ENCODE results near the gene TNS1. TPM values are rescaled to one million over a fixed set of nuclear protein-coding genes. Genes with fewer than 3 reads are reported as not detected.

Gene TNS1
- total RNA-seq, 2 donors from 2014 or later = 3.3 to 4.2 TPM

DNA sequence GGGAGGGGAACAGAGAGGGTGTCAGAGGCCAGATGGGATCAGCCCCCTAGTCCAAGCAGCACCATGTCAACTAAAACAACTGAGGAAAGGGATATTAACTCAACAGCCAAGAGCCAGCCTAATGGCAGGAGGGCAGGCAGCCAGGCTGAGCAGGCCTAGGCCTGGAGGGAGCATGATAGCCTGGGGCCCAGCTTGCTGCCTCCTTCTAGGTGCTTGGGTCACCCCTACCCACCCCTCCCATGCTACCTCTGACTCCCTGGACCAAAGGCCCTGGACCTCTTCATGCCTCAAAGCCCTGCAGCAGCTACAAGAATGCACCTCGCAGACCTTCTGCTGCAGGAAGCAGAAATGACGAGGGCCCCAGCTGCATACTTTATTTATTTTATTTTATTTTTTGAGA, 22.1 kb upstream of the TNS1 start:
- H3K4me3 ChIP-seq (ENCODE audit: low read length) = no peak overlapping the region
- Mint-ChIP-seq H3K36me3 (ENCODE audit: low read depth) (no peaks in the 10 kb centered on the region), H3K9me3 (no peaks in the 10 kb centered on the region), H3K27ac (no peak overlapping the region), H3K4me1 (peaks cover 13% of the 10 kb centered on the region), H3K4me3 (no peak overlapping the region), H3K27me3 (ENCODE audit: insufficient read depth) (no peaks in the 10 kb centered on the region)
- no peak overlapping the region for H3K27ac ChIP-seq (ENCODE audit: low read depth, low read length)
- DNase-seq = peak; percentile 31
- H3K9ac ChIP-seq (ENCODE audit: extremely low read depth, low read length, poor library complexity, severe bottlenecking) = no peak overlapping the region
- no peaks in the 10 kb centered on the region for H3K27me3 ChIP-seq (ENCODE audit: control insufficient read depth, insufficient read depth, low read length, poor library complexity, severe bottlenecking)
- peaks cover 9% of the 10 kb centered on the region for H3K4me1 ChIP-seq (ENCODE audit: control insufficient read depth, insufficient read depth, low read length)
- TF ChIP-seq, protein P1, sequence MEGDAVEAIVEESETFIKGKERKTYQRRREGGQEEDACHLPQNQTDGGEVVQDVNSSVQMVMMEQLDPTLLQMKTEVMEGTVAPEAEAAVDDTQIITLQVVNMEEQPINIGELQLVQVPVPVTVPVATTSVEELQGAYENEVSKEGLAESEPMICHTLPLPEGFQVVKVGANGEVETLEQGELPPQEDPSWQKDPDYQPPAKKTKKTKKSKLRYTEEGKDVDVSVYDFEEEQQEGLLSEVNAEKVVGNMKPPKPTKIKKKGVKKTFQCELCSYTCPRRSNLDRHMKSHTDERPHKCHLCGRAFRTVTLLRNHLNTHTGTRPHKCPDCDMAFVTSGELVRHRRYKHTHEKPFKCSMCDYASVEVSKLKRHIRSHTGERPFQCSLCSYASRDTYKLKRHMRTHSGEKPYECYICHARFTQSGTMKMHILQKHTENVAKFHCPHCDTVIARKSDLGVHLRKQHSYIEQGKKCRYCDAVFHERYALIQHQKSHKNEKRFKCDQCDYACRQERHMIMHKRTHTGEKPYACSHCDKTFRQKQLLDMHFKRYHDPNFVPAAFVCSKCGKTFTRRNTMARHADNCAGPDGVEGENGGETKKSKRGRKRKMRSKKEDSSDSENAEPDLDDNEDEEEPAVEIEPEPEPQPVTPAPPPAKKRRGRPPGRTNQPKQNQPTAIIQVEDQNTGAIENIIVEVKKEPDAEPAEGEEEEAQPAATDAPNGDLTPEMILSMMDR (conservative IDR thresholded peaks at IDR 0.05) = no peak
- WGBS, 2 experiments (ENCODE audit: insufficient coverage in 1 of 2, insufficient read length in 1 of 2) = 90% methylated on average over 2 of the region's 2 CpGs
- no peaks in the 10 kb centered on the region for H3K9me3 ChIP-seq (ENCODE audit: control insufficient read depth, low read length)
- H3K36me3 ChIP-seq (ENCODE audit: control insufficient read depth, insufficient read depth, low read length) = no peaks in the 10 kb centered on the region

DNA sequence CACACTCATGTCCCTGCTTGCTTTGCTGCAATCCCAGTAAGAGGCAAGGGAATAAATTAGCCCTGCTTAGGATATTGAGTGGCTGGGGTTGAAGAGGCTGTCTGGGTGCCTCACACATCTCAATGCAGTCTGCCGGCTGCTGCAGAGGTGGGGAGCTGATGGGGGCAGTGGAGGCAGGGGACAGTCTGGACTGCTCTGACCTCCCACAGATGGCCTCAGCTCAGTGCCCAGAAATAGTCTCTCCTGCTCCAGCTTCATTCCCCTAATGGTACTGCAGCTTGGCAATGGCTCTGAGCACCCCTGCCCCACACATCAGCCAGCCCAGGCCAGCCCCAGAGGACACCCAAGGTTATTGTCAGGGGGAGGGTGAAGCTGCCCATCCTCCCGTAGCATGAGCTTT, 21.5 kb upstream of the TNS1 start:
- Mint-ChIP-seq H3K4me3 (no peak overlapping the region), H3K36me3 (ENCODE audit: low read depth) (no peaks in the 10 kb centered on the region), H3K4me1 (peaks cover 19% of the 10 kb centered on the region), H3K9me3 (no peaks in the 10 kb centered on the region), H3K27ac (no peak overlapping the region), H3K27me3 (ENCODE audit: insufficient read depth) (no peaks in the 10 kb centered on the region)
- peaks cover 9% of the 10 kb centered on the region for H3K4me1 ChIP-seq (ENCODE audit: control insufficient read depth, insufficient read depth, low read length)
- H3K27me3 ChIP-seq (ENCODE audit: control insufficient read depth, insufficient read depth, low read length, poor library complexity, severe bottlenecking) = no peaks in the 10 kb centered on the region
- no peak overlapping the region for H3K4me3 ChIP-seq (ENCODE audit: low read length)
- H3K9ac ChIP-seq (ENCODE audit: extremely low read depth, low read length, poor library complexity, severe bottlenecking) = no peak overlapping the region
- TF ChIP-seq, protein P1 (conservative IDR thresholded peaks at IDR 0.05) = no peak
- H3K36me3 ChIP-seq (ENCODE audit: control insufficient read depth, insufficient read depth, low read length) = no peaks in the 10 kb centered on the region
- no peak overlapping the region for H3K27ac ChIP-seq (ENCODE audit: low read depth, low read length)
- DNase-seq = peak; percentile 30
- WGBS, 2 experiments (ENCODE audit: insufficient coverage in 1 of 2, insufficient read length in 1 of 2) = 83% methylated on average over 2 of the region's 2 CpGs; no CpG with 5 or more reads in 1 of the 2 experiments
- no peaks in the 10 kb centered on the region for H3K9me3 ChIP-seq (ENCODE audit: control insufficient read depth, low read length)

DNA sequence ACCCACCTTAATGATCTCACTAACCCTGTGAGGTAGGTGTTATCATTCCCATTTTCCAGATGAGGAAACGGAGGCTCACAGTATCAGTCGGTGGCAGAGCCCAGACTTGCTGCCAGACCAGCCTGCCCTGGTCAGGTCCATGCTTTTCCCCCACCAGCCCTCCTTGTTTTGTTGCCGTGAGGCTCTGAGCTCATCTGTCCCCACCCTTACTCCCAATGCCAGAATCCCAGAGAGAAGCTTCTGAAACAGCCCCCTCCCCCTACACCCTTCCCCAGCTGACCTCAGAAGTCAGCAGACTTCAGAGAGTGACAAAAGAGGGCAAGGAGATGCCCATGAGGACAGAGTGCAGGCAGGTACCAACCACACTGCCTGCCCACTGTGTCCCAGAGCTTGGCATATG, 20.8 kb upstream of the TNS1 start:
- Histone ChIP-seq H3K27ac (ENCODE audit: low read depth, low read length) (no peak overlapping the region), H3K36me3 (ENCODE audit: control insufficient read depth, insufficient read depth, low read length) (no peaks in the 10 kb centered on the region), H3K9me3 (ENCODE audit: control insufficient read depth, low read length) (no peaks in the 10 kb centered on the region), H3K9ac (ENCODE audit: extremely low read depth, low read length, poor library complexity, severe bottlenecking) (no peak overlapping the region), H3K4me3 (ENCODE audit: low read length) (no peak overlapping the region), H3K27me3 (ENCODE audit: control insufficient read depth, insufficient read depth, low read length, poor library complexity, severe bottlenecking) (no peaks in the 10 kb centered on the region), H3K4me1 (ENCODE audit: control insufficient read depth, insufficient read depth, low read length) (peaks cover 9% of the 10 kb centered on the region)
- DNase-seq = peak; percentile 39
- H3K36me3 Mint-ChIP-seq (ENCODE audit: low read depth) = no peaks in the 10 kb centered on the region
- WGBS, 2 experiments (ENCODE audit: insufficient coverage in 1 of 2, insufficient read length in 1 of 2) = 90 to 100% methylated on average over 1 to 3 of the region's 3 CpGs
- no peak overlapping the region for H3K4me3 Mint-ChIP-seq
- H3K9me3 Mint-ChIP-seq = no peaks in the 10 kb centered on the region
- H3K4me1 Mint-ChIP-seq = peaks cover 20% of the 10 kb centered on the region
- TF ChIP-seq, protein P1 (conservative IDR thresholded peaks at IDR 0.05) = no peak
- no peaks in the 10 kb centered on the region for H3K27me3 Mint-ChIP-seq (ENCODE audit: insufficient read depth)
- H3K27ac Mint-ChIP-seq = no peak overlapping the region
